ENCODE data around the gene TMEM52. TPM values are rescaled to one million over a fixed set of nuclear protein-coding genes. Genes with fewer than 3 reads are reported as not detected.

The TMEM52 gene
- total RNA-seq, 4 donors from 2014 or later, result 1.1 to 3.6 (median 3.0) TPM

DNA sequence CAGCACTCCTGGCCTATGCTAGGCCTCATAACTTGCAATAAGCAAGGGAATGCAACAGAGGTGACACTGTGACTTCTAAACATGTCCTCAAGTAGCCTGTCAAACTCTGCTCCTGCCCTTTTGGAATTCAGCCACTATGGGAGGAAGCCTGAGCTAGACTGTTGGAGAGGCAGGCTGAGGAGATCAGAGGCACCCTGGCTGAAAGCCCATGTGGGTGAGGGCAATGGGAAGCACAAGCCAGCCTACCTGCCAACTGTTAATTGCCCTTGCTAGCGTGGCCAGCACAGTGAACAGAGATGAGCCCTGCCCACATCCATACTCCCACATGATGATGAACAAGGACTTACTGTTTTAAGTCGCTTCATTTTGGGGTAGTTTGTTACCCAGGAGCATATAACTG is 45.9 kb downstream of the TMEM52 start:
- Histone ChIP-seq H3K4me1 (peaks cover 18 to 89% (median 33%) of the 10 kb centered on the region in 3 donors), H3K4me3 (no peak overlapping the region), H3K27me3 (no peaks in the 10 kb centered on the region), H3K36me3 (peaks cover 0 to 45% (median 11%) of the 10 kb centered on the region in 3 donors), H3K9me3 (no peaks in the 10 kb centered on the region), H3K27ac (no peak overlapping the region)
- intact Hi-C loops (cut with DNase I), result no loop called here
- WGBS, 2 donors, result 75 to 80% methylated on average over 2 of the region's 2 CpGs
- DNase-seq, result no peak
- TF ChIP-seq CTCF (IDR thresholded peaks at IDR 0.05) (no peak), POLR2A (IDR thresholded peaks at IDR 0.05) (no peak)

DNA sequence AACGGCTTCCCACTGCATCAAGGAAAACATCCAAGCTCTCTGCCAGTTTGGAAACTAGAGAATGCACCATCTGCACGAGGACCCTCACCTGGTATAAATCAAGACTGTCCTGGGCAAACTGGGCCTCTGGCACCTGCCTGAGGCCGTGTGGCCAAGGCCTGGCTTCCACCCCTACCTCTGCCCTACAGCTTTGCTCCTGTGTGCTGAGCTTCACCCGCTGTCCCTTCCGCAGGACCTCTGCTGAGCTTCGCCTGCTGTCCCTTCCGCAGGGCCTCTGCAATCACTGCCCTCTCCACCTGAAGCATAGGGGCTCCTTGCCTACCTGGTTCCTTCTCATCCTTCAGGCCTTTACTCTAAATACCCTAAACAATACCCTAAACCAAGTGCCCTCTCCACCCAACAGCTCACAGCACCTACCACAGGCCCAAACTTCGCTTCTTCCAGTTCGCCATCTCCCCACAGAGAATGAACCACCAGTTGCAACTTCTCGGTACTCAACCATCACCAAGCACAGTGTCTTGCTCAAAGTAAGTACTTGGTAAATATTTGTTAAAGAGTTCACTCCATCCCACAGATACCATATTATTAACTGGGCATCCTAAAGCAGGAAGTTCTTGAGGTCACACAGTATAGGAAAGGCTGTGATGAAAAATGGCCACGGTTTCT is 46.6 kb downstream of the TMEM52 start:
- Histone ChIP-seq H3K36me3 (peaks cover 0 to 45% (median 11%) of the 10 kb centered on the region in 3 donors), H3K4me3 (no peak overlapping the region), H3K27ac (no peak overlapping the region), H3K9me3 (no peaks in the 10 kb centered on the region), H3K4me1 (peaks cover 12 to 88% (median 33%) of the 10 kb centered on the region in 3 donors), H3K27me3 (no peaks in the 10 kb centered on the region)
- 80 to 81% methylated on average over 11 of the region's 11 CpGs for WGBS, 2 donors
- intact Hi-C loops (cut with DNase I), result no loop called here
- DNase-seq, result no peak
- TF ChIP-seq POLR2A (IDR thresholded peaks at IDR 0.05) (no peak), CTCF (IDR thresholded peaks at IDR 0.05) (no peak)

GRCh38 chr1:1869469-1869868 is 49.6 kb downstream of the TMEM52 start:
- H3K27me3 ChIP-seq, result no peaks in the 10 kb centered on the region
- TF ChIP-seq POLR2A (IDR thresholded peaks at IDR 0.05) (no peak), CTCF (IDR thresholded peaks at IDR 0.05) (no peak)
- no peaks in the 10 kb centered on the region for H3K9me3 ChIP-seq
- intact Hi-C loops (cut with DNase I), result no loop called here
- 61 to 71% methylated on average over 4 of the region's 4 CpGs for WGBS, 2 donors
- DNase-seq, result no peak
- H3K27ac ChIP-seq, result no peak overlapping the region
- no peak overlapping the region for H3K4me3 ChIP-seq
- peaks cover 12 to 71% (median 26%) of the 10 kb centered on the region in 3 donors for H3K4me1 ChIP-seq
- H3K36me3 ChIP-seq, result peaks cover 0 to 21% (median 6%) of the 10 kb centered on the region in 3 donors

Other genes starting within 250 kb of the TMEM52 start
- gene SLC35E2B, start 226.5 kb downstream of the TMEM52 start, total RNA-seq, result 10 to 100 TPM; 13.2 to 34.3 (median 25.7) TPM
- 10 to 100 TPM; 12.7 to 32.2 (median 22.4) TPM for gene CDK11A, start 194.9 kb downstream of the TMEM52 start, total RNA-seq
- gene NADK, start 140.8 kb downstream of the TMEM52 start, total RNA-seq, result 10 to 100 TPM; 36.1 to 57.6 (median 39.5) TPM
- gene GNB1, start 28.2 kb downstream of the TMEM52 start, total RNA-seq, result 100 to 1,000 TPM in 1 of 4 donors, 10 to 100 TPM in 3; 54.3 to 102 (median 74.7) TPM
- under 1 TPM in 1 of 4 donors, not detected in 3; 0.57 TPM for gene CALML6, start 4.0 kb downstream of the TMEM52 start, total RNA-seq
- not detected for gene CFAP74, start 84.5 kb upstream of the TMEM52 start, total RNA-seq
- gene GABRD, start 100.1 kb upstream of the TMEM52 start, total RNA-seq, result 1 to 10 TPM in 2 of 4 donors, under 1 TPM in 1, not detected in 1; 0.57 to 5.4 (median 1.8) TPM
- 10 to 100 TPM; 14.5 to 23.8 (median 17.5) TPM for gene PRKCZ, start 131.1 kb upstream of the TMEM52 start, total RNA-seq

Measured in esophagus squamous epithelium (tissue), 5 donors.